ENCODE measurements around the gene KCNJ6. TPM values are rescaled to one million over a fixed set of nuclear protein-coding genes. Genes with fewer than 3 reads are reported as not detected.

The KCNJ6 gene
- total RNA-seq, 1 donor from 2014 or later, result 0.75 TPM

DNA sequence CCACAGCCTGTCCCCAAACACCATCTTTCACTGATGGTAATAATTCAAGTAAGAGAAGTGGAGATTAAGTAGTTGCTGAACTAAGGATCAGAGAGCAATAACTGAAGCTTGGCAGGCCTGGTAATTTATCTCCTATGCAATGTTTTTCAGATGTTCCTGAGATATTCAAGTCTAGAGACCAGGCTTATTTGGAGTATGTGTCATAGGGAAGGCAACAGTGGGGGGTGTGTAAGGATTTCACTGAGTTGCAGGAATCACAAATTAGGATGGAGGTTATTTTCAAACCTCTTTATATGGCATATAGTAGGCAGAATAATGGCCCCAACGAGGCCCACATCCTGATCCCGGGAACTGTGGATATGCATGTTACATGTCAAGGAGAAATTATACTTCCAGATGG, 171.7 kb downstream of the KCNJ6 start:
- H3K4me1 Mint-ChIP-seq, result no peaks in the 10 kb centered on the region
- no peaks in the 10 kb centered on the region for H3K36me3 Mint-ChIP-seq (ENCODE audit: low read depth)
- TF ChIP-seq, protein P1, sequence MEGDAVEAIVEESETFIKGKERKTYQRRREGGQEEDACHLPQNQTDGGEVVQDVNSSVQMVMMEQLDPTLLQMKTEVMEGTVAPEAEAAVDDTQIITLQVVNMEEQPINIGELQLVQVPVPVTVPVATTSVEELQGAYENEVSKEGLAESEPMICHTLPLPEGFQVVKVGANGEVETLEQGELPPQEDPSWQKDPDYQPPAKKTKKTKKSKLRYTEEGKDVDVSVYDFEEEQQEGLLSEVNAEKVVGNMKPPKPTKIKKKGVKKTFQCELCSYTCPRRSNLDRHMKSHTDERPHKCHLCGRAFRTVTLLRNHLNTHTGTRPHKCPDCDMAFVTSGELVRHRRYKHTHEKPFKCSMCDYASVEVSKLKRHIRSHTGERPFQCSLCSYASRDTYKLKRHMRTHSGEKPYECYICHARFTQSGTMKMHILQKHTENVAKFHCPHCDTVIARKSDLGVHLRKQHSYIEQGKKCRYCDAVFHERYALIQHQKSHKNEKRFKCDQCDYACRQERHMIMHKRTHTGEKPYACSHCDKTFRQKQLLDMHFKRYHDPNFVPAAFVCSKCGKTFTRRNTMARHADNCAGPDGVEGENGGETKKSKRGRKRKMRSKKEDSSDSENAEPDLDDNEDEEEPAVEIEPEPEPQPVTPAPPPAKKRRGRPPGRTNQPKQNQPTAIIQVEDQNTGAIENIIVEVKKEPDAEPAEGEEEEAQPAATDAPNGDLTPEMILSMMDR (conservative IDR thresholded peaks at IDR 0.05), result no peak
- no peak overlapping the region for H3K4me3 Mint-ChIP-seq
- DNase-seq (ENCODE audit: low read depth, low spot score), result no peak
- H3K27ac Mint-ChIP-seq (ENCODE audit: unreplicated experiment), result no peak overlapping the region
- H3K9me3 Mint-ChIP-seq, result no peaks in the 10 kb centered on the region
- H3K27me3 Mint-ChIP-seq (ENCODE audit: low read depth), result peaks cover 8% of the 10 kb centered on the region

DNA sequence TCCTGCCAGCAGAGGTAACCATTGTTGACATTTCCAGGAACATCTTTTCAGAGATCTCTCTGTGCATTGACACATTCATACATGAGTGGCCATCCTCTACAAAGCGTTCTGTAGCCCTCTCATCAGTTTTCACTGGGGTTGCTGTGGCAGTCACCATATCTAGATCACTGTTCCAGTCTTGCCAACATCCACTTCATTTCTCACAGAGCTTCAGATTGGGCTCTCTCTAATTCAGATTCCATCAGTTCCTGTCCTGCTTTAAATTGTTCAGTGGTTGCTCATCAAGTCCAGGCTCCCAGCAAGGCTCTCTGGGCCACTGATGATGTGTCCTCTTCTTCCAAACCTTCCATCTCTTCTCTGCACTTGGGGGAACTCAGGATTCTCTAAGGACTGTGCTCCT, 173.7 kb downstream of the KCNJ6 start:
- Mint-ChIP-seq H3K4me1 (no peaks in the 10 kb centered on the region), H3K27ac (ENCODE audit: unreplicated experiment) (no peak overlapping the region), H3K4me3 (no peak overlapping the region), H3K27me3 (ENCODE audit: low read depth) (peaks cover 14% of the 10 kb centered on the region), H3K36me3 (ENCODE audit: low read depth) (no peaks in the 10 kb centered on the region), H3K9me3 (no peaks in the 10 kb centered on the region)
- DNase-seq (ENCODE audit: low read depth, low spot score), result no peak
- TF ChIP-seq, protein P1 (conservative IDR thresholded peaks at IDR 0.05), result no peak

DNA sequence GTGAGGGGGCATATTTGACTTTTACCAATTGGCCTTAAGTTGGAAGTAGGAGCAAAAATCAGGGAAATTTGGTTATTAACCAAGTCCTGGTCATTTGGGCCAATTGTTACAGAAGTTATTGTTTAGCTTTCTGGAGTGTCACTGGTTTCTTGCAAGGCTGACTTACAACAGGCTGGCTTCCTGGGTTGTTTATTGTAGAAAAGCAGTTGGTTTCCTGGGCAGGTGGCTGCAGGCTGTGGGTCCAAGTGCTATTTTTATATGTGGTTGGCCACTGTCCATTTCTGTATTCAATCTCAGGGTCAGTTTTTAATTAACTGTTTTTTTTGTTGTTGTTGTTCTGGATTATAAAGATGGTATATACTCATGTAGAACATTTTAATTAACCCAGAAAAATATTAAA, 174.1 kb downstream of the KCNJ6 start:
- Mint-ChIP-seq H3K27ac (ENCODE audit: unreplicated experiment) (no peak overlapping the region), H3K27me3 (ENCODE audit: low read depth) (peaks cover 17% of the 10 kb centered on the region), H3K4me1 (no peaks in the 10 kb centered on the region), H3K4me3 (no peak overlapping the region), H3K9me3 (no peaks in the 10 kb centered on the region), H3K36me3 (ENCODE audit: low read depth) (no peaks in the 10 kb centered on the region)
- TF ChIP-seq, protein P1 (conservative IDR thresholded peaks at IDR 0.05), result no peak
- DNase-seq (ENCODE audit: low read depth, low spot score), result no peak

DNA sequence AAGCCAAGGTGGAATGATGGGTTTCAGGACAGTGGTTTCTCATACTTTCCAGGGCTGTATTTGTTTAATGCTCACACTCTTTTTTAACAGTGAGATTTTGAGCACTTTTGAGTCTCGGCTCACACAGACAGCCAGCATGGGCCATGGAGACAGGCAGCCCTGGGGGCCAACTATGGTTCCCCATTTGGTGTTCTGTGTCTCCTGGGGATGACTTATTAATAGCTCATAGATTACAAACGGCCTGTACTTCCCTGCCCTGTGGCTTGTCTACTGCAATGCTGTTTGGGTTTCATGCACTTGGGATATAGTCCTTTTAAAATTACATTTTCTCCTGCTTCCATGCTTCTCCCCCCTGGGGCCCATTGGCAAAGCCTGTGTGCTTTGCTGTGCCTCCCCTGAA, 178.3 kb downstream of the KCNJ6 start:
- no peak for DNase-seq (ENCODE audit: low read depth, low spot score)
- no peaks in the 10 kb centered on the region for H3K9me3 Mint-ChIP-seq
- peaks cover 28% of the 10 kb centered on the region for H3K27me3 Mint-ChIP-seq (ENCODE audit: low read depth)
- no peaks in the 10 kb centered on the region for H3K4me1 Mint-ChIP-seq
- H3K36me3 Mint-ChIP-seq (ENCODE audit: low read depth), result no peaks in the 10 kb centered on the region
- H3K4me3 Mint-ChIP-seq, result no peak overlapping the region
- TF ChIP-seq, protein P1 (conservative IDR thresholded peaks at IDR 0.05), result no peak
- H3K27ac Mint-ChIP-seq (ENCODE audit: unreplicated experiment), result no peak overlapping the region

DNA sequence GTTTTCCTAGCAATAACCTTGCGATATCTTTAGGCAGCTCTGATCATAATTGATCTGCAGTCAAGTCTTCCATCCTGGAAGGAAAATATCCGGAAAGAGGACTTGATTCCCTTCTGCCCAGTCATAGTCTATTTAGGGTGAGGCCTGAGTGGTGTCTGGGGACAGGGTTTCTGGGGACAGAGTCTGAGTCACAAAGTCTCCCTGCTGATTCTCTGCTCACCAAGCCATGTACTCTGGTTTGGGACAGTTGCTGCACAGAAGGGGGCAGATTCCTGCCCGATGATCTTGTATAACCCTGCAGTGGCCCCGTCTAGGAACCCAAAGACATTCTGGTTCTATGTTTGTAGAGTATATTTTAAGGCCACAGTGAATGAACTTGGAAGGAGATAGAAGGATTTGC, 178.8 kb downstream of the KCNJ6 start:
- Mint-ChIP-seq H3K36me3 (ENCODE audit: low read depth) (no peaks in the 10 kb centered on the region), H3K4me1 (no peaks in the 10 kb centered on the region)

More for the DNA sequence above, 178.8 kb downstream of the KCNJ6 start:
- DNase-seq (ENCODE audit: low read depth, low spot score), result no peak
- H3K9me3 Mint-ChIP-seq, result no peaks in the 10 kb centered on the region
- H3K27ac Mint-ChIP-seq (ENCODE audit: unreplicated experiment), result no peak overlapping the region
- TF ChIP-seq, protein P1 (conservative IDR thresholded peaks at IDR 0.05), result no peak
- H3K27me3 Mint-ChIP-seq (ENCODE audit: low read depth), result peaks cover 27% of the 10 kb centered on the region
- no peak overlapping the region for H3K4me3 Mint-ChIP-seq

All from neural crest cell (in vitro differentiated cells).